GM13976 (cell line): ENCODE data around the gene ZNF76.

ENCODE experiments used
- DNase-seq: peaks from one replicate; pipeline ENCODE4 v3.0.0; 2012; ENCODE audit warnings: low spot score
- CTCF ChIP-seq: IDR thresholded peaks from 2 replicates; pipeline ENCODE4 v1.5.1; 2012; ENCODE audit warnings: borderline replicate concordance, mild to moderate bottlenecking; ENCODE audit not compliant: insufficient read depth; ENCODE audit errors: extremely low read depth, missing control alignments, control extremely low read depth
- in situ Hi-C: fragments of 300-500 bp; cut with MboI; formaldehyde crosslinking; loops from one replicate; pipeline ENCODE4 v1.12.0; 2022; ENCODE audit warnings: low sequenced_read_pairs, mixed read lengths, inconsistent platforms; ENCODE audit not compliant: unreplicated experiment

The ZNF76 gene

GRCh38 chr6:35262596-35262995, 3.1 kb downstream of the ZNF76 start:
- DNase-seq: no peak
- in situ Hi-C loops: no loop called here
- no peak for TF ChIP-seq CTCF

- no peak for TF ChIP-seq CTCF
- in situ Hi-C loops: no loop called here
Measured at GRCh38 chr6:35264550-35265274, 5.2 kb downstream of the ZNF76 start.

GRCh38 chr6:35265523-35265922, 6.0 kb downstream of the ZNF76 start:
- in situ Hi-C loops: no loop called here
- TF ChIP-seq CTCF: no peak
- DNase-seq: no peak

More at GRCh38 chr6:35264550-35265274, 5.2 kb downstream of the ZNF76 start:
- DNase-seq: no peak

GRCh38 chr6:35267446-35267845, 7.9 kb downstream of the ZNF76 start:
- no peak for DNase-seq
- TF ChIP-seq CTCF: no peak
- in situ Hi-C loops: no loop called here

GRCh38 chr6:35267897-35268296, 8.4 kb downstream of the ZNF76 start:
- in situ Hi-C loops: no loop called here
- DNase-seq: no peak
- no peak for TF ChIP-seq CTCF

- no peak for TF ChIP-seq CTCF
- no peak for DNase-seq
- in situ Hi-C loops: no loop called here
Measured at GRCh38 chr6:35272005-35272404, 12.5 kb downstream of the ZNF76 start.
